K562 (cell line): Measurements from ENCODE around the gene RYR3.

Experiments
- AFF1 ChIP-seq, 2 experiments: fragments of 450-650 bp; IDR thresholded peaks; 2 replicates each; pipeline ENCODE4 v1.6.1; 2018; ENCODE audit warnings: mild to moderate bottlenecking in 2 of 2, low read depth in 1 of 2; ENCODE audit not compliant: partially characterized antibody in 2 of 2
- CTCF ChIP-seq, 3 experiments: IDR thresholded peaks in 2 of 3; conservative IDR thresholded peaks in 1 of 3; 2 replicates each; pipeline ENCODE4 v1.5.1; 2011 to 2012; ENCODE audit warnings: low read length in 3 of 3, mild to moderate bottlenecking in 3 of 3, control low read depth in 2 of 3, improper control_type of control experiment in 1 of 3, inconsistent platforms in 1 of 3, low read depth in 1 of 3, mixed read lengths in 1 of 3, moderate library complexity in 1 of 3; ENCODE audit not compliant: insufficient read depth in 2 of 3
- DDX20 ChIP-seq: fragments of 450-650 bp; IDR thresholded peaks from 2 replicates; pipeline ENCODE4 v1.6.1; 2016; ENCODE audit warnings: missing genetic modification characterization, low read depth, mild to moderate bottlenecking, missing compliant biosample characterization, moderate library complexity
- EGR1 ChIP-seq: fragments of 450-650 bp; conservative IDR thresholded peaks from 2 replicates; pipeline ENCODE4 v1.6.1; 2017; ENCODE audit warnings: mild to moderate bottlenecking
- JUN ChIP-seq, 2 experiments: sonication (generic) in 1 of 2; formaldehyde crosslinking in 1 of 2; IDR thresholded peaks; 2 replicates each; pipeline versions ENCODE4 v1.6.1 to v1.8.0; 2012 to 2022; ENCODE audit warnings: borderline replicate concordance in 2 of 2, mild to moderate bottlenecking in 2 of 2, improper control_type of control experiment in 1 of 2, low read depth in 1 of 2, low read length in 1 of 2, missing genetic modification reagents in 1 of 2
- KHSRP ChIP-seq: fragments of 450-650 bp; IDR thresholded peaks from 2 replicates; pipeline ENCODE4 v1.6.1; 2017
- MAFF ChIP-seq: IDR thresholded peaks from 2 replicates; pipeline ENCODE4 v1.6.1; 2012; ENCODE audit warnings: low read length, improper control_type of control experiment
- RNF219 ChIP-seq: fragments of 250-450 bp; sonication (Bioruptor Pico); IDR thresholded peaks from 2 replicates; pipeline ENCODE4 v1.5.0; 2022; ENCODE audit warnings: mild to moderate bottlenecking
- SP1 ChIP-seq: sonication (generic); formaldehyde crosslinking; IDR thresholded peaks from 2 replicates; pipeline ENCODE4 v1.8.1; 2022; ENCODE audit warnings: mild to moderate bottlenecking, missing genetic modification reagents
- SRSF1 ChIP-seq: fragments of 200-400 bp; formaldehyde crosslinking; IDR thresholded peaks from 2 replicates; pipeline ENCODE4 v1.6.1; 2017; ENCODE audit warnings: mild to moderate bottlenecking, low read depth, low read length, moderate library complexity
- USF2 ChIP-seq: sonication (generic); formaldehyde crosslinking; IDR thresholded peaks from 2 replicates; pipeline ENCODE4 v1.5.0; 2020; ENCODE audit warnings: missing genetic modification reagents
- XRCC4 ChIP-seq: IDR thresholded peaks from one replicate; pipeline ENCODE4 v1.6.1; 2011; ENCODE audit not compliant: insufficient read depth, insufficient read length; ENCODE audit errors: extremely low read depth
- ZNF274 ChIP-seq: IDR thresholded peaks from 2 replicates; pipeline ENCODE4 v1.6.1; 2011; ENCODE audit warnings: low read depth, mild to moderate bottlenecking, low read length, moderate library complexity, borderline replicate concordance
- ZNF77 ChIP-seq: fragments of 250-450 bp; sonication (Bioruptor Pico); IDR thresholded peaks from 2 replicates; pipeline ENCODE4 v1.5.0; 2020

GRCh38 chr15:33453761-33454160, 143.0 kb downstream of the RYR3 start:
- TF ChIP-seq XRCC4 (no peak), SRSF1 (no peak), KHSRP (no peak), USF2 (CRISPR knock-in tag) (no peak), SP1 (CRISPR knock-in tag) (no peak), AFF1 (IDR thresholded peaks at IDR 0.05; ENCODE audit: low read depth in 1 of 2, partially characterized antibody in 2 of 2) (no peak), EGR1 (no peak), CTCF (IDR thresholded peaks at IDR 0.05 in 2 of 3, conservative IDR thresholded peaks at IDR 0.05 in 1 of 3; ENCODE audit: insufficient read depth in 2 of 3, low read depth in 1 of 3, low read length in 3 of 3) (no peak), ZNF77 (CRISPR knock-in tag) (no peak), MAFF (no peak), RNF219 (CRISPR knock-in tag) (no peak), DDX20 (no peak), JUN (IDR thresholded peaks at IDR 0.05; ENCODE audit: borderline replicate concordance, low read depth, low read length) (no peak), JUN (CRISPR knock-in tag; IDR thresholded peaks at IDR 0.05; ENCODE audit: borderline replicate concordance) (no peak), ZNF274 (no peak)
